Measurements from ENCODE around the gene ASRGL1. TPM values are rescaled to one million over a fixed set of nuclear protein-coding genes. Genes with fewer than 3 reads are reported as not detected.
"Not testable (repeated sequence)": the region's sequence is repeated elsewhere in the genome, so short reads cannot be mapped to it uniquely, and the experiment has no call there.

The ASRGL1 gene
- total RNA-seq (2014; rRNA removed; shearing (Covaris generic)): 7.2 and 8.0 TPM in 2 replicates
- 6.7 and 10.7 TPM in 2 replicates for polyA plus RNA-seq (2015; cell fraction: cytosol; rRNA removed)
- 2.9 and 14.5 TPM in 2 replicates for polyA plus RNA-seq (2015; cell fraction: nucleus; rRNA removed)

DNA sequence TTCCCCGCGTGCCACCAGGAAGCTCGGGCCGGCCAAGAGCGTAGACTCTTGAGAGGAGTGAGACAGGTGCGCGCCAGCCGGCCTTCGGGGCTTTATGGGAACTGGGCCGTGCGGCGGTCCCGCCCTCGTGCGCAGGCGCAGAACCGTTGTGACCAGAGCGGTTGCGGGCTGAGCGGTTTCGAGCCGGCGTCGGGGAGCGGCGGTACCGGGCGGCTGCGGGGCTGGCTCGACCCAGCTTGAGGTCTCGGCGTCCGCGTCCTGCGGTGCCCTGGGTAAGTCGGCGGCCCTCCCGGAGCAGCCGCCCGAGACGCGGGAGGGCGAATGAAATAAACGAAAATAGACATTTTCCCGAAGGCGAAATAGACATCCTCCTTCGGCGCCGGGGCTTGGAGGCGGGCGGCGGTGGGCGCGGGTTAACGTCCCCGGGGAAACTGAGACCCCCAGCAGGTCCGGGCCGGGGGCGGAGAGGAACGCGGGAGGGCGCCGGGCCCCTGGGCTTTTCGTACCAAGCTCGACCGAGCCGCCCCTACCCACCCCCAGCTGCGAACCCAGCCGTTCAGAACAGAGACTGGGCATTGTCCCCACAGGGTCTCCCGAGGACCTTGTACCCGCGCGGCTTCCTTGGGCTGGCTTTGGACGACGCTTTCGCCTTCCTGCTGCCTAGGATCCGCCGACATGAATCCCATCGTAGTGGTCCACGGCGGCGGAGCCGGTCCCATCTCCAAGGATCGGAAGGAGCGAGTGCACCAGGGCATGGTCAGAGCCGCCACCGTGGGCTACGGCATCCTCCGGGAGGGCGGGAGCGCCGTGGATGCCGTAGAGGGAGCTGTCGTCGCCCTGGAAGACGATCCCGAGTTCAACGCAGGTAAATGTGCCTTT is at the start of gene ASRGL1:
TSS of gene ASRGL1 (plus strand) at position 146 of the 879 bp plus-strand sequence. CDS start at position 676, 530 bp downstream.
- in situ Hi-C loops (cut with HindIII; ENCODE audit: low pct_unique_long_range_greater_than_20kb, low sequenced_read_pairs): no loop called here
- DNase-seq (ENCODE audit: low read depth, low spot score): peak; percentile 68

DNA sequence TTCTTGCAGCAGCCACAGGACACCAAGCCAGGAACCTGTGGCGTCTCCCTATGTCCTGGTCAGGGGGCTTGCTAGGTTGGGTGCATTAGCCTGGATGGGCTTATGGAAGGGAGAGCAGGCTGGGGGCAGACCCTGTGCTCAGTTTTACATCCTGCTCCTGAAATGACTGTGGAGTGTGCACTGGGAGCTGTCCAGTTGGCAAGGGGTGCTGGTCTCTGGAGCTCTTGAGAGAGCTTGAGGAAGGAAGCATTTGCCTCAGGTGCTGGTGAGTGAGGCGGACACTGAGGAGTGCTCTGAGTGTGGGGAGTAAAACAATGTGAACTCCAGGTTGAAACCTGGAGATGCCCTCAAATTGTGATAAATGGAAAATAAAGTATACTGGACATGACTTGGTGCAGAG is 41.7 kb upstream of the ASRGL1 start:
- peak; percentile 7 for DNase-seq (ENCODE audit: low read depth, low spot score)
- in situ Hi-C loops (cut with HindIII; ENCODE audit: low pct_unique_long_range_greater_than_20kb, low sequenced_read_pairs): no loop called here

- in situ Hi-C loops (cut with HindIII; ENCODE audit: low pct_unique_long_range_greater_than_20kb, low sequenced_read_pairs): no loop called here
These were observed 38.3 kb upstream of the ASRGL1 start, which contains the start of gene SCGB1D4 for GRCh38 chr11:62298975-62299374. SCGB1D4 (minus strand) TSS chr11:62299075; CDS start chr11:62299010, 65 bp downstream.

GRCh38 chr11:62306227-62306626 is 31.0 kb upstream of the ASRGL1 start:
- in situ Hi-C loops (cut with HindIII; ENCODE audit: low pct_unique_long_range_greater_than_20kb, low sequenced_read_pairs): no loop called here
- no peak for DNase-seq (ENCODE audit: low read depth, low spot score)

More at GRCh38 chr11:62298975-62299374, 38.3 kb upstream of the ASRGL1 start, which contains the start of gene SCGB1D4:
- DNase-seq (ENCODE audit: low read depth, low spot score): no peak

GRCh38 chr11:62307950-62308349 is 29.3 kb upstream of the ASRGL1 start:
- in situ Hi-C loops (cut with HindIII; ENCODE audit: low pct_unique_long_range_greater_than_20kb, low sequenced_read_pairs): no loop called here
- DNase-seq (ENCODE audit: low read depth, low spot score): no peak

DNA sequence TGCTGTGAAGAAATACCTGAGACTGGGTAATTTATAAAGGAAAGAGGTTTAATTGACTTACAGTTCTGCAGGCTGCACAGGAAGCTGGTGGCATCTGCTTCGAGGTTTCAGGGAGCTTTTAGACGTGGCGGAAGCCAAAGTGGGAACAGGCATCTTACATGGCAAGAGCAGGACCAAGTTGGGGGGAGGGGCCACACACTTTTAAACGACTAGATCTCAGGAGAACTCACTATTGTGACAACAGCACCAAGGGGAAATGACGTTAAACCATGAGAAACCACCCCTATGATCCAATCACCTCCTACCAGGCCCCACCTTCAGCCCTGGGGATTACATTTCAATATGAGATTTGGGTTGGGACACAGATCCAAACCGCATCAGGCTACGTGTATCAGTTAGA is 27.3 kb upstream of the ASRGL1 start:
- in situ Hi-C loops (cut with HindIII; ENCODE audit: low pct_unique_long_range_greater_than_20kb, low sequenced_read_pairs): no loop called here

GRCh38 chr11:62315431-62315830 is 21.8 kb upstream of the ASRGL1 start:
- DNase-seq (ENCODE audit: low read depth, low spot score): no peak
- in situ Hi-C loops (cut with HindIII; ENCODE audit: low pct_unique_long_range_greater_than_20kb, low sequenced_read_pairs): no loop called here

More for the DNA sequence above, 27.3 kb upstream of the ASRGL1 start:
- DNase-seq (ENCODE audit: low read depth, low spot score): no peak

GRCh38 chr11:62322524-62322923 is 14.7 kb upstream of the ASRGL1 start:
- no peak for DNase-seq (ENCODE audit: low read depth, low spot score)
- in situ Hi-C loops (cut with HindIII; ENCODE audit: low pct_unique_long_range_greater_than_20kb, low sequenced_read_pairs): no loop called here

- DNase-seq (ENCODE audit: low read depth, low spot score): peak; percentile 79
- in situ Hi-C loops (cut with HindIII; ENCODE audit: low pct_unique_long_range_greater_than_20kb, low sequenced_read_pairs): no loop called here
These were observed 12.3 kb upstream of the ASRGL1 start for GRCh38 chr11:62324731-62325556.

- DNase-seq (ENCODE audit: low read depth, low spot score); in situ Hi-C loops (cut with HindIII; ENCODE audit: low pct_unique_long_range_greater_than_20kb, low sequenced_read_pairs): not testable (repeated sequence)
These were observed 11.5 kb upstream of the ASRGL1 start for GRCh38 chr11:62325781-62326180.

GRCh38 chr11:62326719-62327118 is 10.5 kb upstream of the ASRGL1 start:
- DNase-seq (ENCODE audit: low read depth, low spot score); in situ Hi-C loops (cut with HindIII; ENCODE audit: low pct_unique_long_range_greater_than_20kb, low sequenced_read_pairs): not testable (repeated sequence)

DNA sequence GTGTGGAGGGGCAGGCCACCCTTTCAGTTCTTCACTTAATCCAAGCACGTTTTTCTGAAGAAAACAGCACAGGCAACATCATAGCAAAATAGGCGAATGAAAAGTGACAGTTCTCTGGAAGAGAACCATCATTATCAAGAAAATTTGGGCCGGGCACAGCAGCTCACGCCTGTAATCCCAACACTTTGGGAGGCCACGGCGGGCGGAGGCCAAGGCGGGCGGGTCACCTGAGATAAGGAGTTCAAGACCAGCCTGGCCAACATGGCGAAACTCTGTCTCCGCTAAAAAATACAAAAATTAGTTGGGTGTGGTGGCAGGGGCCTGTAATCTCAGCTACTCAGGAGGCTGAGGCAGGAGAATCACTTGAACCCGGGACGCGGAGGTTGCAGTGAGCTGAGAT is 9.7 kb upstream of the ASRGL1 start:
- not testable (repeated sequence) for DNase-seq (ENCODE audit: low read depth, low spot score)

DNA sequence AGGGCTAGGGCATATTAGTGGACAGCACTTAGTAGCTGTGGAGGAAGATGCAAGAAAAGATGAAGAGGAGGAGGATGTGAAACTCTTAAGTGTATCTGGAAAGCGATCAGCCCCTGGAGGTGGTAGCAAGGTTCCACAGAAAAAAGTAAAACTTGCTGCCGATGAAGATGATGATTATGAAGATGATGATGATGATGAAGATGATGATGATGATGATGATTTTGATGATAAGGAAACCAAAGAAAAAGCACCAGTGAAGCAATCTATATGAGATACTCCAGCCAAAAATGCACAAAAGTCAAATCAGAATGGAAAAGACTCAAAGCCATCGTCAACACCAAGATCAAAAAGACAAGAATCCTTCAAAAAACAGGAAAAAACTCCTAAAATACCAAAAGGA is 6.0 kb upstream of the ASRGL1 start:
- in situ Hi-C loops (cut with HindIII; ENCODE audit: low pct_unique_long_range_greater_than_20kb, low sequenced_read_pairs); DNase-seq (ENCODE audit: low read depth, low spot score): not testable (repeated sequence)

More for the DNA sequence above, 9.7 kb upstream of the ASRGL1 start:
- in situ Hi-C loops (cut with HindIII; ENCODE audit: low pct_unique_long_range_greater_than_20kb, low sequenced_read_pairs): not testable (repeated sequence)

DNA sequence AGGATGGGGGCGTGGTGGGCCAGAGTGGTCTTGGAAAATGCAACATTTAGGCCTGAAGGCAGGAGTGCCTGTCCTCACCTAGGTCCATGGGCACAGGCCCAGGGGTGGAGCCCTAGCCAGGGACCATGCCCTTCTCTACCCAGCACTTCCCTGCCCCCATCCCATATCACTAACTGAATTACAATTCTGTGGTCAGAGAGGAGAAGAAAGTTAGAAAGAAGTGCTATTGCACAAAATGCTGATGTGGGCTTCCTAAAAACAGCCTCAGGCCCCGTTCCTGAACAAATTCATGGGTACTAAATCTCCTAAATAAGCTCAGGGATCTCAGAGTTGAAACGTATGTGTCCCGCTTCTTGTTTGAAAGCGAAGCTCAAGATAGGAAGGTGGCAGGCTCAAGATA is 3.5 kb upstream of the ASRGL1 start:
- in situ Hi-C loops (cut with HindIII; ENCODE audit: low pct_unique_long_range_greater_than_20kb, low sequenced_read_pairs): no loop called here
- no peak for DNase-seq (ENCODE audit: low read depth, low spot score)

GRCh38 chr11:62336949-62337302 is 322 bp upstream of the ASRGL1 start:
- DNase-seq (ENCODE audit: low read depth, low spot score); in situ Hi-C loops (cut with HindIII; ENCODE audit: low pct_unique_long_range_greater_than_20kb, low sequenced_read_pairs): not testable (repeated sequence)

- no peak for DNase-seq (ENCODE audit: low read depth, low spot score)
- in situ Hi-C loops (cut with HindIII; ENCODE audit: low pct_unique_long_range_greater_than_20kb, low sequenced_read_pairs): no loop called here
These were observed 970 bp downstream of the ASRGL1 start for GRCh38 chr11:62338218-62338617.

DNA sequence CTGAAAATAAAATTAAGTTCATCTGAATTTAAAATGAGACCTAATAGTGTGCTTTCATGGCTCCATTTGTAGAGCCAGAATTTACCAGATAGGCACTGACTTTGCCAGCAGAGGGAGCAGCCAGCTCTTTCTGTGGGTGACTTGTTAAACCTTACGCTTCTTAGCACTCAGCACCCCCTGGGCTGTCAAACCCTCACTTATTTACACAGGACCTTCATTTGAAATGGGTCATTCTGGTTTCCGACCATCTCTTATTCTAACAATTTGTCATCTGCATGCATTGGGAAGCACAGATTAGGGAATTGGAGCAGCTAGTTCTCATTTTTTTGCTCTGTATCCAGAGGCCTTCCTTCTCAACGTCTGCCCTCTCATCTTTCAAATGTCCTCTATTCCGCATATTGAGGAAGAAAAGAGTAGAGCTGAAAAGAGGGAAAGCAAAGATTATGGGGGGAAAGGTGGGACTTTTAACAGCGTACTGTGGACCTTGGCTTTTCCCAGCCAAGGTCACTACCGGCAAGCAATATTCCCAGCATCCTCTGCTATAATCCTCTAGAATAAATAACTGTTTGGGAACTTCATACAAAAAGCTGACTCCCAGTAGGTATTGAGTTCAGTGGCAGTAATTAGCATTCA is 3.1 kb downstream of the ASRGL1 start:
- in situ Hi-C loops (cut with HindIII; ENCODE audit: low pct_unique_long_range_greater_than_20kb, low sequenced_read_pairs): no loop called here
- peak; percentile 68 for DNase-seq (ENCODE audit: low read depth, low spot score)

DNA sequence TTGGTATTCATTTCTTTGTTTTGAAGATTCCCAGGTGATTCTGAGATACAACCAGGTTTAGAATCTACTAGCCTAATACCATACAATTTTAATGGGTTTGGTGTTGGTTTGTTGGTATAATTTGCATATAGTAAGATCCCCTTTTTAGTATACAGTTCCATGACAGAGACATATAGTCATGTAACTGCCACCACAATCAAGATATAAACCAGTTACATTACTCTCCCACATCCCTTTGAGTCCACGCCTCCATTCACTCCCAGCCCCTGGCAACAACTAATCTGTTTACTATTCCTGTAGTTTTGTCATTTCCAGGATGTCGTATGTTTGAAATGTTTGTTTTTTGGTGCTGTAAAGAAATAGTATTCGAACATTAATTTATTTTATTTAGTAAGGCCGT is 4.3 kb downstream of the ASRGL1 start:
- in situ Hi-C loops (cut with HindIII; ENCODE audit: low pct_unique_long_range_greater_than_20kb, low sequenced_read_pairs): no loop called here
- DNase-seq (ENCODE audit: low read depth, low spot score): no peak
